Body of pancreas (tissue), 4 donors: ENCODE results near the gene KIF26A. TPM values are rescaled to one million over a fixed set of nuclear protein-coding genes. Genes with fewer than 3 reads are reported as not detected.

Experiments used
- ATAC-seq: fragments of 150-250 bp; one replicate; pipeline ENCODE4 v1.9.1; 2016
- DNase-seq, 4 donors: peaks; one replicate each; pipeline ENCODE4 v3.0.0-alpha.2; 2019
- H3K27ac ChIP-seq, 4 donors: fragments of 200-600 bp; sonication (generic); 1 replicate in 3 of 4; 2 replicates in 1 of 4; pipeline versions ENCODE4 v1.5.1 to v1.6.1; 2016 to 2019; ENCODE audit warnings: mild to moderate bottlenecking in 1 of 4, mixed read lengths in 1 of 4, moderate library complexity in 1 of 4
- H3K27me3 ChIP-seq, 2 donors: fragments of 200-600 bp; sonication (generic); one replicate each; pipeline ENCODE4 v1.6.0; 2016; ENCODE audit warnings: mild to moderate bottlenecking in 1 of 2
- H3K36me3 ChIP-seq, 2 donors: fragments of 200-600 bp; sonication (generic); replicated peaks in 1 of 2; 2 replicates each; pipeline ENCODE4 v1.5.1; 2016; ENCODE audit warnings: low read depth in 2 of 2; ENCODE audit not compliant: insufficient read depth in 1 of 2
- H3K4me1 ChIP-seq: fragments of 200-600 bp; sonication (generic); one replicate; pipeline ENCODE4 v1.6.0; 2016
- H3K4me3 ChIP-seq, 2 donors: fragments of 200-600 bp; sonication (generic); 1 replicate in 1 of 2; 2 replicates in 1 of 2; pipeline ENCODE4 v1.5.1; 2016 to 2019
- H3K9me3 ChIP-seq, 3 donors: fragments of 200-600 bp; sonication (generic); 1 replicate in 2 of 3; 2 replicates in 1 of 3; pipeline ENCODE4 v1.5.1; 2016
- POLR2A ChIP-seq, 3 donors: fragments of 450-650 bp; IDR thresholded peaks; one replicate each; pipeline ENCODE4 v1.6.1; 2016; ENCODE audit warnings: antibody characterized with exemption in 3 of 3, mild to moderate bottlenecking in 2 of 3
- WGBS, 2 donors: methylation state at CpG; one replicate each; pipeline ENCODE4 v1.1.5; 2017; 5-methylcytosine and 5-hydroxymethylcytosine counted together
- intact Hi-C: fragments of 100-400 bp; cut with DNase I; formaldehyde crosslinking; loops from one replicate; pipeline ENCODE4 v1.15.1; 2023
- total RNA-seq, 2 donors: library from RNA; depleted of rRNA; stranded (reverse); fragments of >200 nt; gene quantifications; one replicate each; pipeline ENCODE4 v1.1.0, GENCODE V29; 2016
- TF ChIP-seq, protein P1 (sequence below), 7 experiments: fragments of 450-650 bp in 4 of 7; fragments of 200-600 bp in 3 of 7; sonication (generic) in 3 of 7; IDR thresholded peaks; one replicate each; pipeline ENCODE4 v1.5.1; 2016 to 2019; ENCODE audit warnings: antibody characterized with exemption in 7 of 7

The KIF26A gene
- total RNA-seq, 2 donors from 2014 or later, result 14.8 to 17.1 TPM

DNA sequence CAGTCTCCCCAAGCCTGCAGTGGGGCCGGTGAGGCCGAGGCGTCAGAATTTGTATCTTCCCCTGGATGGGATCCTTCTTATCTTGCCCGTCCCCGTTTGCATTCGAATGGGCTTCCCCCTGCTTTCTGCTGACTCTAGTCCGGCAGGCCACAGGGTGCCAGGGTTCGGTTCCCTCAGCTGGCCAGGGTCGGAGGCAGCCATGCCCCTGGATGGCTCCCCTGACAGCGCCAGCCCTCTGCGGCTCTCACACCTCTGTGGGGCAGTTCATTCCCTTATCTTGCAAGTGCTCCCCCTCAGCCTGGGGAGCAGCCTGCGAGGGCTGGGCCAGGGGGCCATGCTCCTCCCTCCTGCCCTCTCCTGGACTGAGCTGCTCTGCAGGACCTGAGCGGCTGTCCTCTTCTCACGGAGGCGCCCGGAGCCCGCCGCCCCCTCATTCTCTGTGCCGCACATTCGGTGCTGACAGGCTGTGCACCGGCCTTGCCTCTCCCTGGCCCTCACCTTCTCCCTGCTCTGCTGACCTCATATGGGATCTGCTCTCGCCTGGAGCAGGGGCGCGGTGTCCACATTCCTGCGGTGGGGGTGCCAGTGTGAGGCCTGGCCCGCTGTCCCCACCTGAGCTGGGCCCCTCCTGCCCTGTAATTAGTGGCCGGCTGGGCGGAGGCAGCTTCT lies 32.8 kb downstream of the KIF26A start:
- WGBS, 2 donors, result 47 to 58% methylated on average over 19 to 28 of the region's 28 CpGs
- peak overlapping the region in 3 of 4 donors; percentile 71 to 73 (median 71) for H3K27ac ChIP-seq
- intact Hi-C loops, result no loop called here
- H3K9me3 ChIP-seq, result no peaks in the 10 kb centered on the region
- peaks cover 15% of the 10 kb centered on the region for H3K4me1 ChIP-seq
- H3K27me3 ChIP-seq, result no peaks in the 10 kb centered on the region
- H3K36me3 ChIP-seq, result no peaks in the 10 kb centered on the region
- H3K4me3 ChIP-seq, result no peak overlapping the region
- DNase-seq (peak; percentile 64 to 78 (median 70)), ATAC-seq (peak; percentile 85)
- TF ChIP-seq POLR2A (IDR thresholded peaks at IDR 0.05), result peak in 2 of 3 donors; percentile 21 to 47
- TF ChIP-seq, protein P1, sequence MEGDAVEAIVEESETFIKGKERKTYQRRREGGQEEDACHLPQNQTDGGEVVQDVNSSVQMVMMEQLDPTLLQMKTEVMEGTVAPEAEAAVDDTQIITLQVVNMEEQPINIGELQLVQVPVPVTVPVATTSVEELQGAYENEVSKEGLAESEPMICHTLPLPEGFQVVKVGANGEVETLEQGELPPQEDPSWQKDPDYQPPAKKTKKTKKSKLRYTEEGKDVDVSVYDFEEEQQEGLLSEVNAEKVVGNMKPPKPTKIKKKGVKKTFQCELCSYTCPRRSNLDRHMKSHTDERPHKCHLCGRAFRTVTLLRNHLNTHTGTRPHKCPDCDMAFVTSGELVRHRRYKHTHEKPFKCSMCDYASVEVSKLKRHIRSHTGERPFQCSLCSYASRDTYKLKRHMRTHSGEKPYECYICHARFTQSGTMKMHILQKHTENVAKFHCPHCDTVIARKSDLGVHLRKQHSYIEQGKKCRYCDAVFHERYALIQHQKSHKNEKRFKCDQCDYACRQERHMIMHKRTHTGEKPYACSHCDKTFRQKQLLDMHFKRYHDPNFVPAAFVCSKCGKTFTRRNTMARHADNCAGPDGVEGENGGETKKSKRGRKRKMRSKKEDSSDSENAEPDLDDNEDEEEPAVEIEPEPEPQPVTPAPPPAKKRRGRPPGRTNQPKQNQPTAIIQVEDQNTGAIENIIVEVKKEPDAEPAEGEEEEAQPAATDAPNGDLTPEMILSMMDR (IDR thresholded peaks at IDR 0.05), result no peak

DNA sequence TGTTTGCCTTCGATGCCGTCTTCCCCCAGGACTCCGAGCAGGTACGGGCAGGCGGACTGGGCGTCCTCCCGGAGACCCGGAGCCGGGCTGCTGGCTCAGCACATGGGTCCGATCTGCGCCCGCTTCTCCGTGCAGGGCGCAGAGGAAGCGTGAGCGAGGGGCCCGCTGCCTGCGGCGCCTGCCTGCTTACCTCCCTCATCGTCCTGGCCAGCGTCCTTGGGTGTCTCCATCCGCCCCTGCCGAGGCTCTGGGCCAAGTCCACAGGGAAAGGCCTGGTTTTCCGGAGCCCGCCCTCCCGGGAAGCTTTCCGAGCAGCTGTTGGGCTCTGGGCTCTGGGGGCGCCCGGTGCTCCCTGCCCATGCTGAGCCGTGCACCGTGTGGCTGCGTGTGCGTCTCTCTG lies 33.5 kb downstream of the KIF26A start:
- WGBS, 2 donors, result 58 to 59% methylated on average over 8 to 33 of the region's 33 CpGs
- Histone ChIP-seq H3K9me3 (no peaks in the 10 kb centered on the region), H3K4me3 (no peak overlapping the region), H3K4me1 (peaks cover 15% of the 10 kb centered on the region), H3K27ac (peak overlapping the region in 3 of 4 donors; percentile 71 to 73 (median 71)), H3K36me3 (no peaks in the 10 kb centered on the region), H3K27me3 (no peaks in the 10 kb centered on the region)
- intact Hi-C loops, result no loop called here
- peak; percentile 47 for ATAC-seq
- TF ChIP-seq, protein P1 (IDR thresholded peaks at IDR 0.05), result no peak
- TF ChIP-seq POLR2A (IDR thresholded peaks at IDR 0.05), result no peak
- peak in 3 of 4 donors; percentile 44 to 57 (median 55) for DNase-seq

DNA sequence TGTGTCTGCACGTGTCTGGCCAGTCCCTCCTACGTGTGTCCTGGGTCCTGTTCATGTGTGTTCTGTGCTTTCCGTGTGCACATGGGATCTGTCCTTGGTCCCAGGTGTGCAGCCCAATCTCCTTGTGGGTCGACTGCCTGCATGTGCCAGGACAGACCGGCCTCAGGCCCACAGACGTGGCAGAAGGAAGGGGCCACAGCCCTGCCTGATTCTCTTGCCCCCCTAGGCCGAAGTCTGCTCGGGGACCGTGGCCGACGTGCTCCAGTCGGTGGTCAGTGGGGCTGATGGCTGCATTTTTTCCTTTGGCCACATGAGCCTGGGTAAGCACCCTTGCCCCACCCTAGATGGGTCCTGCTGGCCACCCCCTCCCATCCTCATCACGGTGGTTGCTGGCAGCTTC lies 34.0 kb downstream of the KIF26A start:
- ATAC-seq (no peak), DNase-seq (no peak)
- intact Hi-C loops, result no loop called here
- no peaks in the 10 kb centered on the region for H3K9me3 ChIP-seq
- 60 to 63% methylated on average over 1 to 13 of the region's 13 CpGs for WGBS, 2 donors
- H3K27ac ChIP-seq, result peak overlapping the region in 3 of 4 donors; percentile 71 to 73 (median 71)
- H3K4me3 ChIP-seq, result no peak overlapping the region
- H3K27me3 ChIP-seq, result no peaks in the 10 kb centered on the region
- TF ChIP-seq, protein P1 (IDR thresholded peaks at IDR 0.05), result no peak
- no peak for TF ChIP-seq POLR2A (IDR thresholded peaks at IDR 0.05)
- H3K36me3 ChIP-seq, result no peaks in the 10 kb centered on the region
- peaks cover 15% of the 10 kb centered on the region for H3K4me1 ChIP-seq

DNA sequence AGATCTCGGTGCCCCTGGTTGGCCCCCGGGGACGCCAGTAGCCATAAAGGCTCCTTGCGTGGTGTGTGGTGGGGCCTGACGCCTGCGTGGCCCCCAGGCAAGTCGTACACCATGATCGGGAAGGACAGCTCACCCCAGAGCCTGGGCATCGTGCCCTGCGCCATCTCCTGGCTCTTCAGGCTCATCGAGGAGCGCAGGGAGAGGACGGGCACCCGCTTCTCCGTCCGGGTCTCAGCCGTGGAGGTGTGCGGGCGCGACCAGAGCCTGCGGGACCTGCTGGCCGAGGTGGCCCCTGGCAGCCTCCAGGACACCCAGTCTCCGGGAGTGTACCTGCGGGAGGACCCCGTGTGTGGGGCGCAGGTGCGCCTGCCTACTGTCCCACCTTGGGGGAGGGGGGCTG lies 34.5 kb downstream of the KIF26A start:
- H3K9me3 ChIP-seq, result no peaks in the 10 kb centered on the region
- no peak overlapping the region for H3K27ac ChIP-seq
- ATAC-seq, result no peak
- no peak for TF ChIP-seq POLR2A (IDR thresholded peaks at IDR 0.05)
- TF ChIP-seq, protein P1 (IDR thresholded peaks at IDR 0.05), result no peak
- intact Hi-C loops, result no loop called here
- WGBS, 2 donors, result 88 to 100% methylated on average over 10 to 27 of the region's 27 CpGs
- H3K4me3 ChIP-seq, result no peak overlapping the region
- H3K36me3 ChIP-seq, result no peaks in the 10 kb centered on the region
- H3K4me1 ChIP-seq, result peaks cover 15% of the 10 kb centered on the region
- DNase-seq, result no peak
- H3K27me3 ChIP-seq, result no peaks in the 10 kb centered on the region

DNA sequence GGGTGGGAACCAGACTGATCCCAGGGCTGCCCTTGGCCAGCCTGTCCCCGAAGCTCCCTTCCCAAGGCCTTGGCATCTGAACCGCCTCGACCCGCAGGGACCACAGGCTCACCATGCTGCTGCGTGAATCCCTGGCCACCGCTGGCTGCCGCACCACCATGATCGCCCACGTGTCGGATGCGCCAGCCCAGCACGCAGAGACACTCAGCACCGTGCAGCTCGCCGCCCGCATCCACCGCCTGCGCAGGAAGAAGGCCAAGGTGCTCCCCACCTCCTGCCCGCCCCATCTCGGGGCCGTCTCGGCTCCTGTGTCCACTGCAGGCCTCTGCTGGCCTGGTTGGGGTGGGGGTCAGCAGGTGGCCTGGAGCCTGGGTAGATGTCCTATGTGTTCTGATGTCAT lies 35.7 kb downstream of the KIF26A start:
- DNase-seq (no peak), ATAC-seq (no peak)
- 94 to 95% methylated on average over 13 to 22 of the region's 22 CpGs for WGBS, 2 donors
- Histone ChIP-seq H3K4me1 (peaks cover 15% of the 10 kb centered on the region), H3K27me3 (no peaks in the 10 kb centered on the region), H3K4me3 (no peak overlapping the region), H3K9me3 (no peaks in the 10 kb centered on the region), H3K36me3 (no peaks in the 10 kb centered on the region), H3K27ac (no peak overlapping the region)
- intact Hi-C loops, result no loop called here
- TF ChIP-seq POLR2A (IDR thresholded peaks at IDR 0.05), result no peak
